GM06990 (cell line): ENCODE data around the gene GNB1.

ENCODE experiments used
- DNase-seq: peaks from one replicate; pipeline ENCODE4 v3.0.0-alpha.2; 2011; ENCODE audit not compliant: insufficient read length; ENCODE audit errors: extremely low read depth
- H3K27me3 ChIP-seq: replicated peaks from 2 replicates; pipeline ENCODE4 v1.6.0; 2011; ENCODE audit warnings: low read length; ENCODE audit not compliant: control insufficient read depth, insufficient read depth
- H3K36me3 ChIP-seq: 2 replicates; pipeline ENCODE4 v1.5.1; 2011; ENCODE audit warnings: low read length; ENCODE audit not compliant: control insufficient read depth, insufficient read depth
- H3K4me3 ChIP-seq: replicated peaks from 2 replicates; pipeline ENCODE4 v1.5.1; 2011; ENCODE audit warnings: low read depth, mild to moderate bottlenecking, control low read depth, low read length
- CTCF ChIP-seq: IDR thresholded peaks from 2 replicates; pipeline ENCODE4 v1.5.1; 2011; ENCODE audit warnings: low read length, control low read depth, mild to moderate bottlenecking, inconsistent platforms; ENCODE audit not compliant: insufficient read depth, poor library complexity, severe bottlenecking

Gene GNB1

GRCh38 chr1:1914101-1914970, 23.4 kb upstream of the GNB1 start:
- DNase-seq, result no peak
- no peaks in the 10 kb centered on the region for H3K36me3 ChIP-seq
- H3K4me3 ChIP-seq, result no peak overlapping the region
- TF ChIP-seq CTCF, result no peak
- no peaks in the 10 kb centered on the region; the same call in 1 of the 2 replicates for H3K27me3 ChIP-seq

GRCh38 chr1:1911350-1912041, 20.6 kb upstream of the GNB1 start:
- Histone ChIP-seq H3K4me3 (no peak overlapping the region), H3K36me3 (no peaks in the 10 kb centered on the region), H3K27me3 (no peaks in the 10 kb centered on the region; the same call in 1 of the 2 replicates)
- DNase-seq, result no peak
- TF ChIP-seq CTCF, result no peak

GRCh38 chr1:1910651-1911331, 19.9 kb upstream of the GNB1 start:
- TF ChIP-seq CTCF, result no peak
- Histone ChIP-seq H3K36me3 (no peaks in the 10 kb centered on the region), H3K4me3 (no peak overlapping the region)

GRCh38 chr1:1910033-1910465, 19.2 kb upstream of the GNB1 start:
- no peak overlapping the region for H3K4me3 ChIP-seq
- no peaks in the 10 kb centered on the region; the same call in 1 of the 2 replicates for H3K27me3 ChIP-seq
- TF ChIP-seq CTCF, result no peak
- no peaks in the 10 kb centered on the region for H3K36me3 ChIP-seq
- no peak for DNase-seq

More at GRCh38 chr1:1910651-1911331, 19.9 kb upstream of the GNB1 start:
- no peaks in the 10 kb centered on the region; the same call in 1 of the 2 replicates for H3K27me3 ChIP-seq
- DNase-seq, result no peak

- Histone ChIP-seq H3K4me3 (peak overlapping the region; percentile 71), H3K36me3 (no peaks in the 10 kb centered on the region), H3K27me3 (no peaks in the 10 kb centered on the region)
- no peak for TF ChIP-seq CTCF
- DNase-seq, result no peak
Observed at GRCh38 chr1:1908506-1908791, 17.6 kb upstream of the GNB1 start.
